Stomach (tissue), 4 donors: ENCODE data around the gene TMEM45A.

Experiments
- CTCF ChIP-seq, 7 experiments: fragments of 450-650 bp in 4 of 7; fragments of 200-600 bp in 3 of 7; sonication (generic) in 3 of 7; IDR thresholded peaks; one replicate each; pipeline ENCODE4 v1.5.1; 2016 to 2019; ENCODE audit warnings: antibody characterized with exemption in 7 of 7, control low read depth in 2 of 7, mild to moderate bottlenecking in 1 of 7
- EP300 ChIP-seq: sonication (generic); formaldehyde crosslinking; IDR thresholded peaks from one replicate; pipeline ENCODE4 v1.6.1; 2017; ENCODE audit warnings: antibody characterized with exemption
- POLR2A ChIP-seq, 4 donors: fragments of 450-650 bp; IDR thresholded peaks; one replicate each; pipeline ENCODE4 v1.6.1; 2016; ENCODE audit warnings: antibody characterized with exemption in 4 of 4, control low read depth in 2 of 4, mild to moderate bottlenecking in 1 of 4, moderate library complexity in 1 of 4
- POLR2AphosphoS5 ChIP-seq, 3 donors: sonication (generic); formaldehyde crosslinking; IDR thresholded peaks; one replicate each; pipeline ENCODE4 v1.6.1; 2016; ENCODE audit warnings: antibody characterized with exemption in 3 of 3

DNA sequence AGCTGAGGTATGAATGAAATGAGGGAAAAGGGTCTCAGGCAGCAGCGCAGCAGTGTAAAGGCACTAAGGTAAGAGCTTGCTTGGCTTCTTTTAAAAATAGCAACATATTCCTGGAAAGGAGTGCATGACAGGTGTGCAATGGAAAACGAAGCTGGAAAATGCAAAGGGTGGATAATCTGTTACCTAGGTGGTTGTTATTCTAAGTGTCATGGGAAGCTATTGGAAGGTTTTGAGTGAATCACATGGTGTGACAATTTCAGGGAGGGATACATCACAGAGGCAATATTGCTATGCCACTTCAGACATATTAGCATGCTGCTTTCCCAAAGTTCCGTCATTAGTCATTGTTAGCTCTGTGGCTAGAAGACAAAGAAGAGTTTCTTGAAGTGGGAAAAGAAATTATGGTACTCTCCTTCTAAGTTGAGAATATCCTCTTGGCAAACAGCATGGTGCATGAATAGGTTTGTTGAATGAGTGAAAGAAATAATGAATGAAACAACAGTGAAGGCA lies 28.7 kb upstream of the TMEM45A start:
- TF ChIP-seq CTCF (IDR thresholded peaks at IDR 0.05) (no peak), POLR2A (IDR thresholded peaks at IDR 0.05) (no peak), EP300 (no peak), POLR2AphosphoS5 (IDR thresholded peaks at IDR 0.05) (no peak)
